Kidney epithelial cell (primary cell): ENCODE results near the gene RAB34. TPM values are rescaled to one million over a fixed set of nuclear protein-coding genes. Genes with fewer than 3 reads are reported as not detected.

Source experiments
- DNase-seq: peaks from one replicate; pipeline ENCODE4 v3.0.0-alpha.2; 2010; ENCODE audit warnings: low read depth
- H3K27me3 ChIP-seq: 2 replicates; pipeline ENCODE4 v1.6.0; 2011; ENCODE audit warnings: low read length; ENCODE audit not compliant: control insufficient read depth, insufficient read depth
- H3K36me3 ChIP-seq: 2 replicates; pipeline ENCODE4 v1.5.1; 2011; ENCODE audit warnings: low read length; ENCODE audit not compliant: control insufficient read depth, insufficient read depth
- H3K4me3 ChIP-seq: 2 replicates; pipeline ENCODE4 v1.5.1; 2011; ENCODE audit warnings: low read depth, mild to moderate bottlenecking, control low read depth, low read length
- CTCF ChIP-seq: IDR thresholded peaks from 2 replicates; pipeline ENCODE4 v1.5.1; 2011; ENCODE audit warnings: mild to moderate bottlenecking, moderate library complexity, low read length, control low read depth, inconsistent platforms; ENCODE audit not compliant: insufficient read depth, poor library complexity, severe bottlenecking
- total RNA-seq: library from RNA; depleted of rRNA; stranded (reverse); fragments of >200 nt; gene quantifications from 2 replicates; pipeline ENCODE4 v1.2.3, GENCODE V29; 2015

Gene RAB34
- total RNA-seq, 1 donor from 2014 or later, result 314 TPM

DNA sequence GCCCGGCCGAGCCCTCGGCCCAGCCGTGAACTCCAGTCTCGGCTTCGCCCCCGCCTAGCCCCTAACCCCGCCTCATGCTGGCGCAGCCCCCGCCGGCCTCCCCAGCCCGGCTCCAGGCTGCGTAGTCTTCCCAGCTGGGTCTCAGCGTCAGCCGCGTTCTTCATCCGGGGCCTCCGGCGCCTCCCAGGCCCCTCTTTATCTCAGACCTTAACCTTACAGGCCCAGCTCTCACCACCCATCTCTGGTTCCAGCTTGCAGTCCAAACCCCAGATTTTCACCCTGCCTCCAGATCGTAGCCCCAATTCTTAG is 6.0 kb downstream of the RAB34 start, which contains the start of gene PROCA1:
TSS of gene PROCA1 (minus strand) at position 166 of the 309 bp plus-strand sequence. CDS start 228 bp downstream, outside the sequence.
- TF ChIP-seq CTCF, result no peak
- Histone ChIP-seq H3K27me3 (no peaks in the 10 kb centered on the region), H3K36me3 (peaks cover 9% of the 10 kb centered on the region), H3K4me3 (peak within 1 kb of the TSS; percentile 47)
- no peak for DNase-seq

DNA sequence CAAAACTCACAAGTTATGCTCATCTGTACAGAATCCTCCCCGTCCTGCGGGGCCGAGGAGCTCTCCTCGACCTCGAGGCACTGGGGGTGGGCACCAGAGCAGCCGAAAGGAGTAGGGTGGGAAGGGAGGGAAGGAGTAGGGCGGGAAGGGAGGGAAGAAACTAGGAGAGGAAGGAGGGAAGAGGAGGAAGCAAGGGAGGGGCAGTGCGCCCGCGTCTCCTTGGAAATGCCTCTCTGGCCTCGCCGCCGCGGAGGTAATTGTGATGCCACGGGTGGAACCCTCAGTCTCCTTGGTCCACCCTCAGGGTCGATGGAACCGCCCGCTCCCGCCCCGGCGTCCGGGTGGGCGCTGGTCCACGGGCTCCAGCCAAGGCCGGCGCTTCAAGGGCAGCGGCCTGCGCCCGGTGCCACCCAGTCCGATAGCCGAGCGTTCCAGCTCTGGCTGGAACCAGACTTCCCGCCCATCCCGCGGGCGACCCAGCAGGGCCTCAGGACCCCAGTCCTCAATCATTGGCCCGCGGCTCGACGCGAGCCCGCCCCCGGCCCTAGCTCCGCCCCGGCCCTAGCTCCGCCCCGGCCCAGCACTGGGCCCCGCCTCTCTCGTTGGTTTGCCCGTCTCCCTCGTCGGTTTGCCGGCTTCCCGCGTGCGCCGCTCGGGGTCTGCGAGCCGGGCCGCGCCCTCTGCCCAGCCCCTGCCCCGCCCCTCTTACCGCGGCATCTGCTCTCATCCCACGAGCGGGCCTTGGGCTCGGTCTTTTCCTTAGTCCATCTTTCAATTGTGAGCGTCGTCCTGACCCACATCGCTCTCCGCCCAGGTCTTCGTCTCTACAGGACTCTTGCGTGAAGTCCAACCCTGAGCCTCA is 6.6 kb downstream of the RAB34 start:
- no peak for DNase-seq
- H3K27me3 ChIP-seq, result no peaks in the 10 kb centered on the region
- peak overlapping the region; percentile 47 for H3K4me3 ChIP-seq
- H3K36me3 ChIP-seq, result peaks cover 9% of the 10 kb centered on the region
- peak; percentile 23 for TF ChIP-seq CTCF

DNA sequence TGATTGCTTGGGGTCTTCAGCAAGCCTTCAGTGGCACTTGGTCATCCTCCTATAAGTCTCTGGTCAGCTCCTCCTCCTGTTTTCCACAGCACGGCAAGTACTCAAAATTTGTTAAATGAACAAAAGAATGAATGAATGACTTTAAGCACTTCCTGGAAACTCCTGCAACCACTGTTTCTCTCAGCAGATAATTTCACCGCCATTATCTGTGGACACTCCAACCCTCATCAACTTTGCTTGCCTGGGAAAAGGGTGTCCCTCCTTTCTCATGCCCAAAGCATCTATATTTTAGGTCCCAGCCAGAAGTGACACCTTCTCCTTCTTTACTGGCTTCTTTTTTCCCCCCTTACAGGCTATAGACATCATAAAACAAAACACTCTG is 10.3 kb downstream of the RAB34 start:
- H3K27me3 ChIP-seq, result no peaks in the 10 kb centered on the region
- no peak overlapping the region for H3K4me3 ChIP-seq
- DNase-seq, result no peak
- no peak for TF ChIP-seq CTCF
- no peaks in the 10 kb centered on the region for H3K36me3 ChIP-seq

GRCh38 chr17:28706471-28707338 is 11.0 kb downstream of the RAB34 start:
- TF ChIP-seq CTCF, result no peak
- H3K36me3 ChIP-seq, result no peaks in the 10 kb centered on the region
- DNase-seq, result no peak
- H3K27me3 ChIP-seq, result no peaks in the 10 kb centered on the region
- no peak overlapping the region for H3K4me3 ChIP-seq

DNA sequence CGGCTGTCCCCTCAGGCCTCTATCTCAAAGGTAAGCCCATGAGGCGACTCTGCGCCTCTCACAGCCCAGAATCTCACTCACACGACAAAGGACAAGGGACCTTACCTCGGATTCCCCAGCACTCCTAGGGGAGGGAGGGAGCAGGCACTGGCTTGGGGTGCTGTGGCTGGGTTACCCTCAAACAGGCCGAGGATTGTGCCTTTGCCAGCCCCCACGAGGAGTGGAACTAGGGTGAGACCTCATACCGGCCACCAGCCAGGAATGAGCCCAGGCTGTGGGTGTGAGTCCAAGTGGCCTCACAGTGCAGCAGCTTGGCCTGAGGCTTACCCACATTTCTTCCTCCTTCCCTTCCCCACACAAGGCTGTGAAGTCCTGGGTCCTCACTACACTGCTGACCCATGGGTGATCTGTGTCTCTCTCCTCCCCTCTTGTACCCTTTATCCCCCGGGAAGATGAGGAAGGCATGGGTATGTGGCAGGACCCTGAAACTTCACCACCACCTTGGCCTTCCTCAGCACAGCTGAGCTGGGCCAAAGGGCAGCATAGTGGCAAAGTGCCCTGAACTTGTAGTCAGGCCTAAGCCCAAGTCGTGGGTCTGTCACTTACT is 11.8 kb downstream of the RAB34 start:
- no peak for DNase-seq
- H3K27me3 ChIP-seq, result no peaks in the 10 kb centered on the region
- peaks cover under 1% of the 10 kb centered on the region for H3K36me3 ChIP-seq
- TF ChIP-seq CTCF, result no peak
- no peak overlapping the region for H3K4me3 ChIP-seq
